Trophoblast cell (in vitro differentiated cells and primary cell): ENCODE results near the gene TFIP11.

Experiments used
- DNase-seq, 2 donors: peaks; one replicate each; pipeline ENCODE4 v3.0.0-alpha.2; 2016
- H2AFZ ChIP-seq: 2 replicates; pipeline ENCODE4 v1.6.1; 2013; ENCODE audit warnings: low read length, moderate library complexity, mild to moderate bottlenecking; ENCODE audit not compliant: insufficient read depth, poor library complexity
- H2AK5ac ChIP-seq: 2 replicates; pipeline ENCODE4 v1.6.1; 2013; ENCODE audit warnings: mild to moderate bottlenecking, low read length
- H2BK120ac ChIP-seq: 2 replicates; pipeline ENCODE4 v1.6.1; 2013; ENCODE audit warnings: low read length, mild to moderate bottlenecking, moderate library complexity; ENCODE audit not compliant: insufficient read depth, poor library complexity
- H2BK12ac ChIP-seq: 2 replicates; pipeline ENCODE4 v1.6.1; 2013; ENCODE audit warnings: mild to moderate bottlenecking, low read length, moderate library complexity
- H2BK5ac ChIP-seq: 2 replicates; pipeline ENCODE4 v1.6.1; 2013; ENCODE audit warnings: low read length, low read depth, moderate library complexity, mild to moderate bottlenecking; ENCODE audit not compliant: poor library complexity
- H3K14ac ChIP-seq: 2 replicates; pipeline ENCODE4 v1.6.1; 2013; ENCODE audit warnings: mild to moderate bottlenecking, low read length
- H3K18ac ChIP-seq: 2 replicates; pipeline ENCODE4 v1.6.1; 2013; ENCODE audit warnings: mild to moderate bottlenecking, low read length
- H3K23ac ChIP-seq: 2 replicates; pipeline ENCODE4 v1.6.1; 2013; ENCODE audit warnings: low read length
- H3K27ac ChIP-seq: 2 replicates; pipeline ENCODE4 v1.5.1; 2013; ENCODE audit warnings: low read depth, mild to moderate bottlenecking, inconsistent platforms, low read length, moderate library complexity
- H3K27me3 ChIP-seq: 2 replicates; pipeline ENCODE4 v1.6.1; 2013; ENCODE audit warnings: inconsistent platforms, mild to moderate bottlenecking, low read length, moderate library complexity; ENCODE audit not compliant: insufficient read depth
- H3K36me3 ChIP-seq, 2 experiments: 1 replicate in 1 of 2; 2 replicates in 1 of 2; pipeline ENCODE4 v1.6.1; 2013; ENCODE audit warnings: low read length in 2 of 2, mild to moderate bottlenecking in 2 of 2, moderate library complexity in 1 of 2; ENCODE audit not compliant: insufficient read depth in 2 of 2, control insufficient read depth in 1 of 2
- H3K4ac ChIP-seq: 2 replicates; pipeline ENCODE4 v1.6.1; 2013; ENCODE audit warnings: low read depth, mild to moderate bottlenecking, low read length, moderate library complexity
- H3K4me1 ChIP-seq, 2 experiments: 1 replicate in 1 of 2; 2 replicates in 1 of 2; pipeline ENCODE4 v1.6.1; 2013; ENCODE audit warnings: low read length in 2 of 2, mild to moderate bottlenecking in 2 of 2, moderate library complexity in 1 of 2; ENCODE audit not compliant: insufficient read depth in 2 of 2, control insufficient read depth in 1 of 2
- H3K4me2 ChIP-seq: 2 replicates; pipeline ENCODE4 v1.6.1; 2013; ENCODE audit warnings: inconsistent platforms, mild to moderate bottlenecking, low read length, moderate library complexity
- H3K4me3 ChIP-seq: 2 replicates; pipeline ENCODE4 v1.5.1; 2013; ENCODE audit warnings: mild to moderate bottlenecking, low read depth, low read length, inconsistent platforms
- H3K79me1 ChIP-seq: one replicate; pipeline ENCODE4 v1.6.1; 2013; ENCODE audit warnings: low read length
- H3K79me2 ChIP-seq: 2 replicates; pipeline ENCODE4 v1.6.1; 2013; ENCODE audit warnings: low read length, mild to moderate bottlenecking; ENCODE audit not compliant: control insufficient read depth, insufficient read depth, poor library complexity
- H3K9ac ChIP-seq: 2 replicates; pipeline ENCODE4 v1.6.1; 2013; ENCODE audit warnings: mild to moderate bottlenecking, low read length
- H3K9me3 ChIP-seq: 2 replicates; pipeline ENCODE4 v1.6.1; 2013; ENCODE audit warnings: low read depth, mild to moderate bottlenecking, control low read depth, inconsistent platforms, low read length; ENCODE audit not compliant: insufficient read depth
- H4K12ac ChIP-seq: 2 replicates; pipeline ENCODE4 v1.6.1; 2013; ENCODE audit warnings: low read depth, mild to moderate bottlenecking, low read length, moderate library complexity
- H4K8ac ChIP-seq: 2 replicates; pipeline ENCODE4 v1.6.1; 2013; ENCODE audit warnings: low read depth, mild to moderate bottlenecking, low read length, moderate library complexity
- H4K91ac ChIP-seq: one replicate; pipeline ENCODE4 v1.6.1; 2013; ENCODE audit warnings: low read depth, mild to moderate bottlenecking, low read length, moderate library complexity
- WGBS: extraction: QIAGEN DNeasy Blood & Tissue Kit; methylation state at CpG from one replicate; pipeline ENCODE4 v1.1.7; 2013; ENCODE audit warnings: missing lambda C conversion rate; ENCODE audit not compliant: insufficient read length, insufficient coverage; ENCODE audit errors: extremely low coverage; 5-methylcytosine and 5-hydroxymethylcytosine counted together

Gene TFIP11

DNA sequence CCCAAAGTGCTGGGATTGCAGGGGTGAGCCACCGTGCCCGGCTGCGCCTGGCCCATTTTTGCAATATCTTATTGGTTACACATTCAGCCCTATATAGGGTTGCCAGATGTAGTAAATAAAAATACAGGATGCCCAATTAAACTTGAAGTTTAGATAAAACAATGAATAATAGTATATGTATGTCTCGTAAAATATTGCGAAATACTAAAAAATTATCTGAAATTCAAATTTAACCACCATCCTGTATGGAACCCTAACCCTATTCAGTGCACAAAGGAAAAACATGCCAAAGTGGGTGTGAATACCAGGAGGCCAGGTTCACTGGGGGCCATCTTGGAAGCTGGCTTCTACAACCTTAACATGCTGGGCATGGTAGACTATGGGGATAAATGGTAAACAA, 5.2 kb upstream of the TFIP11 start:
- no peaks in the 10 kb centered on the region for H3K79me2 ChIP-seq
- no peak overlapping the region for H2BK12ac ChIP-seq
- H3K4me2 ChIP-seq, result no peak overlapping the region
- H3K9ac ChIP-seq, result no peak overlapping the region
- H4K12ac ChIP-seq, result no peak overlapping the region
- DNase-seq, result no peak
- no peak overlapping the region for H3K18ac ChIP-seq
- H3K36me3 ChIP-seq, result no peaks in the 10 kb centered on the region
- H2BK120ac ChIP-seq, result no peak overlapping the region
- H3K4me3 ChIP-seq, result no peak overlapping the region
- H3K27me3 ChIP-seq, result no peaks in the 10 kb centered on the region
- no peak overlapping the region for H3K27ac ChIP-seq
- H2AFZ ChIP-seq, result no peak overlapping the region
- WGBS, result no CpG with 5 or more reads among the region's 5 CpGs
- no peaks in the 10 kb centered on the region for H3K79me1 ChIP-seq
- H2BK5ac ChIP-seq, result no peak overlapping the region
- H3K14ac ChIP-seq, result no peak overlapping the region
- H3K9me3 ChIP-seq, result peaks cover 2% of the 10 kb centered on the region
- no peak overlapping the region for H4K91ac ChIP-seq
- peaks cover 2 to 4% of the 10 kb centered on the region in 2 experiments for H3K4me1 ChIP-seq
- H3K23ac ChIP-seq, result no peak overlapping the region
- no peak overlapping the region for H2AK5ac ChIP-seq
- no peak overlapping the region for H4K8ac ChIP-seq
- no peak overlapping the region for H3K4ac ChIP-seq

DNA sequence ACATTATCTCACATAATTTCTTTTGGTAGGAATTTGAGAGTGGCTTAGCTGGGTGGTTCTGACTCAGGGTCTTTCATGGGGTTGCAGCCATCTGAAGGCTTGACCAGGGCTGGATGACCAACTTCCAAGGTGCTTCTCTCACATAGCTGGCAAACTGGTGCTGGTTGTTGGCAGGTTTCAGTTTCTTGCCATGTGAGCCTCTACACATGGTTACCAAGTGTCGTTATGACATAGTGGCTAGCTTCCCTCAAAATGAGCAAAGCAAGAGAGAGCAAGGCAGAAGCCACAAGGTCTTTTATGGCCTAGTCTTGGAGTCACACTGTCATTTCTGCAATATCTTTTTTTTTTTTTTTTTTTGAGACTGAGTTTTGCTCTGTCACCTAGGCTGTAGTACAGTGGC, 4.2 kb upstream of the TFIP11 start:
- no peak overlapping the region for H2AK5ac ChIP-seq
- H3K79me1 ChIP-seq, result peaks cover 3% of the 10 kb centered on the region
- H4K8ac ChIP-seq, result no peak overlapping the region
- no peak overlapping the region for H2BK5ac ChIP-seq
- H4K91ac ChIP-seq, result no peak overlapping the region
- H2BK120ac ChIP-seq, result no peak overlapping the region
- H3K27ac ChIP-seq, result no peak overlapping the region
- no peak overlapping the region for H2BK12ac ChIP-seq
- no peak overlapping the region for H3K4me2 ChIP-seq
- no peak overlapping the region for H3K18ac ChIP-seq
- H3K9me3 ChIP-seq, result peaks cover 2% of the 10 kb centered on the region
- no CpG with 5 or more reads among the region's 1 CpG for WGBS
- DNase-seq, result no peak
- H3K23ac ChIP-seq, result no peak overlapping the region
- H3K79me2 ChIP-seq, result peaks cover 3% of the 10 kb centered on the region
- H4K12ac ChIP-seq, result no peak overlapping the region
- no peaks in the 10 kb centered on the region for H3K36me3 ChIP-seq
- no peak overlapping the region for H3K14ac ChIP-seq
- H3K27me3 ChIP-seq, result no peaks in the 10 kb centered on the region
- no peak overlapping the region for H3K4me3 ChIP-seq
- peaks cover 3 to 6% of the 10 kb centered on the region in 2 experiments for H3K4me1 ChIP-seq
- no peak overlapping the region for H3K4ac ChIP-seq
- H2AFZ ChIP-seq, result no peak overlapping the region
- no peak overlapping the region for H3K9ac ChIP-seq

GRCh38 chr22:26515931-26516330, 3.7 kb upstream of the TFIP11 start:
- no peak overlapping the region for H4K8ac ChIP-seq
- H3K4me1 ChIP-seq, result peaks cover 5 to 8% of the 10 kb centered on the region in 2 experiments
- H3K14ac ChIP-seq, result no peak overlapping the region
- no peaks in the 10 kb centered on the region for H3K27me3 ChIP-seq
- no peak overlapping the region for H3K4me2 ChIP-seq
- no peak overlapping the region for H3K27ac ChIP-seq
- no peak overlapping the region for H2BK12ac ChIP-seq
- no peak overlapping the region for H2AK5ac ChIP-seq
- H3K9me3 ChIP-seq, result peaks cover 2% of the 10 kb centered on the region
- no peak overlapping the region for H2BK5ac ChIP-seq
- H2BK120ac ChIP-seq, result no peak overlapping the region
- H3K4ac ChIP-seq, result no peak overlapping the region
- DNase-seq, result no peak
- WGBS, result no CpG with 5 or more reads among the region's 3 CpGs
- H3K79me2 ChIP-seq, result peaks cover 3% of the 10 kb centered on the region
- H3K9ac ChIP-seq, result no peak overlapping the region
- no peak overlapping the region for H3K23ac ChIP-seq
- no peaks in the 10 kb centered on the region for H3K36me3 ChIP-seq
- H3K79me1 ChIP-seq, result peaks cover 3% of the 10 kb centered on the region
- H2AFZ ChIP-seq, result no peak overlapping the region
- H3K18ac ChIP-seq, result no peak overlapping the region
- H3K4me3 ChIP-seq, result no peak overlapping the region
- H4K91ac ChIP-seq, result no peak overlapping the region
- H4K12ac ChIP-seq, result no peak overlapping the region

DNA sequence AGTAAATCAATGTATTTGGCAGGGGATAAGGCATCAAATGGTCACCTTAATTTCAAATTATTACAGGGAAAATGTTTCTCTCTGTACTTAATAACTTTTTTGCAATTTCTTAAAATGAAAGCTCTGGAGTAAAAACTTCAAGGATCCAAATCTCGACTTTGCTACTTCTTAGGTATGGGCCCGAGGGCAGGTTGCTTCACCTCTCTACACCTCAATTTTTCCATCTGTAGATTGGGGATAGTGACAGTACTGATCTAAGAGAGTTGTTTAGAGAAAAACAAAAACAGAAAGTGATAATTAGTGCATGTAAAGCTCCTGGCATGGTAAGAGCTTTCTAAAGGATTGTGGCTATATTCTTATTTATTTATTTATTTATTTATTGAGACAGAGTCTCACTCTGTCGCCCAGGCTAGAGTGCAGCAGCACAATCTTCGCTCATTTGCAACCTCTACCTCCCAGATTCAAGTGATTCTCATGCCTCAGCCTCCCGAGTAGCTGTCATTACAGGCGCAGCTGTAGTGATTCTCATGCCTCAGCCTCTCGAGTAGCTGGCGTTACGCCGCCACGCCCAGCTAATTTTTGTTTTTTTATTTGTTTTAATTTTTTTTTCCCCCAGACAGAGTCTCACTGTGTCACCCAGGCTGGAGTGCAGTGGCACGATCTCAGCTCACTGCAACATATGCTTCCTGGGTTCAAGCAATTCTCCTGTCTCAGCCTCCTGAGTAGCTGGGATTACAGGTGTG, 2.3 kb upstream of the TFIP11 start:
- Histone ChIP-seq H3K27ac (no peak overlapping the region), H2BK5ac (no peak overlapping the region), H4K12ac (no peak overlapping the region), H3K36me3 (peaks cover 4 to 5% of the 10 kb centered on the region in 2 experiments), H3K79me1 (peaks cover 3% of the 10 kb centered on the region), H2AK5ac (no peak overlapping the region), H3K27me3 (no peaks in the 10 kb centered on the region), H3K14ac (no peak overlapping the region), H2BK12ac (no peak overlapping the region), H4K8ac (no peak overlapping the region), H2BK120ac (no peak overlapping the region), H3K4me1 (peaks cover 5 to 8% of the 10 kb centered on the region in 2 experiments), H3K4ac (no peak overlapping the region), H3K18ac (no peak overlapping the region), H3K4me3 (no peak overlapping the region), H3K23ac (no peak overlapping the region), H4K91ac (no peak overlapping the region), H3K9me3 (peaks cover 2% of the 10 kb centered on the region), H3K79me2 (peaks cover 3% of the 10 kb centered on the region), H3K9ac (no peak overlapping the region), H3K4me2 (no peak overlapping the region), H2AFZ (no peak overlapping the region)
- DNase-seq, result no peak
- no CpG with 5 or more reads among the region's 12 CpGs for WGBS
